ENCODE data around the gene NDST3. TPM values are rescaled to one million over a fixed set of nuclear protein-coding genes. Genes with fewer than 3 reads are reported as not detected.

The NDST3 gene
- total and polyA plus RNA-seq, 2 of the 13 experiments (the other 11 are each of a cell fraction or from before 2014, with no cell fraction given), result not detected

GRCh38 chr4:118278473-118279274 is 244.4 kb downstream of the NDST3 start (continued):
- TF ChIP-seq ZSCAN9 (CRISPR knock-in tag; IDR thresholded peaks at IDR 0.05; ENCODE audit: borderline replicate concordance), result peak; percentile 96
- no peak for TF ChIP-seq SMARCE1 (IDR thresholded peaks at IDR 0.05; ENCODE audit: borderline replicate concordance)
- TF ChIP-seq RELA (CRISPR knock-in tag; IDR thresholded peaks at IDR 0.05), result no peak
- no peak; the same call in 1 of the 2 replicates for TF ChIP-seq FLYWCH1 (CRISPR knock-in tag; IDR thresholded peaks at IDR 0.05)
- peak; percentile 94 for TF ChIP-seq PHF8 (CRISPR knock-in tag; IDR thresholded peaks at IDR 0.05)
- peak in 1 of 2 experiments; percentile 7; a peak in 1 of 4 replicates for TF ChIP-seq EP300 (IDR thresholded peaks at IDR 0.05; ENCODE audit: low read depth in 2 of 2, low read length in 2 of 2)
- TF ChIP-seq EP300 (CRISPR knock-in tag; IDR thresholded peaks at IDR 0.05; ENCODE audit: borderline replicate concordance), result peak; percentile 29; the same call in 1 of the 2 replicates
- 0 out of 2 replicates have a peak, but pooled peaks have one; percentile 14 for TF ChIP-seq ZNF629 (CRISPR knock-in tag; conservative IDR thresholded peaks at IDR 0.05)
- peak; percentile 76 for TF ChIP-seq BHLHE40 (IDR thresholded peaks at IDR 0.05; ENCODE audit: low read length)
- TF ChIP-seq ELK4 (CRISPR knock-in tag; IDR thresholded peaks at IDR 0.05; ENCODE audit: borderline replicate concordance), result no peak
- TF ChIP-seq CCAR2 (optimal IDR thresholded peaks at IDR 0.05; ENCODE audit: low read depth, low read length), result no peak
- TF ChIP-seq ZNF143 (CRISPR knock-in tag; IDR thresholded peaks at IDR 0.05), result no peak; the same call in 1 of the 2 replicates
- peak; percentile 89 for TF ChIP-seq KDM4B (CRISPR knock-in tag; IDR thresholded peaks at IDR 0.05)
- no peak for TF ChIP-seq TCF12 (IDR thresholded peaks at IDR 0.05)
- no peak; the same call in none of the 2 replicates for TF ChIP-seq TCF12 (CRISPR knock-in tag; IDR thresholded peaks at IDR 0.05)
- no peak for TF ChIP-seq ZFP36 (IDR thresholded peaks at IDR 0.05; ENCODE audit: borderline replicate concordance, low read depth, low read length, partially characterized antibody)
- peak; percentile 80; the same call in 1 of the 2 replicates for TF ChIP-seq PRMT3 (CRISPR knock-in tag; IDR thresholded peaks at IDR 0.05; ENCODE audit: borderline replicate concordance, low read depth)
- peak; percentile 61; the same call in 1 of the 2 replicates for TF ChIP-seq MYPOP (CRISPR knock-in tag; IDR thresholded peaks at IDR 0.05)
- peak; percentile 13 for TF ChIP-seq XRCC5 (optimal IDR thresholded peaks at IDR 0.05; ENCODE audit: low read length)
- TF ChIP-seq AHDC1 (CRISPR knock-in tag; IDR thresholded peaks at IDR 0.05; ENCODE audit: borderline replicate concordance), result no peak
